Measurements from ENCODE around the gene PLS1.
"Not testable (repeated sequence)": the region's sequence is repeated elsewhere in the genome, so short reads cannot be mapped to it uniquely, and the experiment has no call there.

The PLS1 gene

GRCh38 chr3:142595951-142596725, at the start of gene PLS1:
PLS1 (plus strand) TSS chr3:142596393; CDS start chr3:142664238, 67,845 bp downstream.
- DNase-seq: peak; percentile 84

- no peak for DNase-seq
Observed at GRCh38 chr3:142549986-142550385, 46.2 kb upstream of the PLS1 start.

GRCh38 chr3:142552579-142552978, 43.6 kb upstream of the PLS1 start:
- DNase-seq: not testable (repeated sequence)

GRCh38 chr3:142553741-142554140, 42.5 kb upstream of the PLS1 start:
- no peak for DNase-seq

GRCh38 chr3:142560118-142560517, 36.1 kb upstream of the PLS1 start:
- no peak for DNase-seq

- DNase-seq: no peak
Observed at GRCh38 chr3:142563496-142563997, 32.6 kb upstream of the PLS1 start.

- no peak for DNase-seq
Observed at GRCh38 chr3:142566096-142566495, 30.1 kb upstream of the PLS1 start.

- DNase-seq: no peak
Observed at GRCh38 chr3:142568393-142569017, 27.7 kb upstream of the PLS1 start.

GRCh38 chr3:142569422-142569821, 26.8 kb upstream of the PLS1 start:
- not testable (repeated sequence) for DNase-seq

GRCh38 chr3:142574223-142574622, 22.0 kb upstream of the PLS1 start:
- not testable (repeated sequence) for DNase-seq

GRCh38 chr3:142574665-142575064, 21.5 kb upstream of the PLS1 start:
- DNase-seq: no peak

- DNase-seq: no peak
Observed at GRCh38 chr3:142576792-142577191, 19.4 kb upstream of the PLS1 start.

- DNase-seq: no peak
Observed at GRCh38 chr3:142577696-142578328, 18.4 kb upstream of the PLS1 start.

GRCh38 chr3:142578329-142579223, 17.6 kb upstream of the PLS1 start, which contains the start of gene ATR:
ATR (minus strand) TSS chr3:142578733; CDS start chr3:142578704, 29 bp downstream.
- DNase-seq: peak; percentile 93

- no peak for DNase-seq
Observed at GRCh38 chr3:142580061-142580423, 16.2 kb upstream of the PLS1 start.

- not testable (repeated sequence) for DNase-seq
Observed at GRCh38 chr3:142581070-142581469, 15.1 kb upstream of the PLS1 start.

- peak; percentile 71 for DNase-seq
Observed at GRCh38 chr3:142586803-142587406, 9.3 kb upstream of the PLS1 start.

- DNase-seq: no peak
Observed at GRCh38 chr3:142588703-142589102, 7.5 kb upstream of the PLS1 start.

- not testable (repeated sequence) for DNase-seq
Observed at GRCh38 chr3:142592268-142592667, 3.9 kb upstream of the PLS1 start.

GRCh38 chr3:142595141-142595540, 1.1 kb upstream of the PLS1 start:
- DNase-seq: no peak

- no peak for DNase-seq
Observed at GRCh38 chr3:142595581-142595950, 627 bp upstream of the PLS1 start.

- DNase-seq: no peak
Observed at GRCh38 chr3:142596726-142597088, 514 bp downstream of the PLS1 start.

All from NCI-H2081 treated with DMSO at 0.1 percent for 48 hours (cell line).